ENCODE results near the gene OR5M10.
"Not testable (repeated sequence)": the region's sequence is repeated elsewhere in the genome, so short reads cannot be mapped to it uniquely, and the experiment has no call there.

OR5M10 gene

GRCh38 chr11:56577621-56578020, at the start of gene OR5M10:
Gene OR5M10 (minus strand): TSS chr11:56577721. CDS start chr11:56577721, 0 bp downstream.
- in situ Hi-C loops (cut with HindIII; ENCODE audit: low sequenced_read_pairs) = no loop called here

GRCh38 chr11:56625946-56626345, 48.4 kb upstream of the OR5M10 start:
- in situ Hi-C loops (cut with HindIII; ENCODE audit: low sequenced_read_pairs) = no loop called here

GRCh38 chr11:56624661-56625110, 47.2 kb upstream of the OR5M10 start:
- in situ Hi-C loops (cut with HindIII; ENCODE audit: low sequenced_read_pairs) = no loop called here

- in situ Hi-C loops (cut with HindIII; ENCODE audit: low sequenced_read_pairs) = no loop called here
These were observed 33.7 kb upstream of the OR5M10 start for GRCh38 chr11:56611174-56611573.

- in situ Hi-C loops (cut with HindIII; ENCODE audit: low sequenced_read_pairs) = not testable (repeated sequence)
These were observed 14.7 kb upstream of the OR5M10 start for GRCh38 chr11:56592088-56592717.

- in situ Hi-C loops (cut with HindIII; ENCODE audit: low sequenced_read_pairs) = no loop called here
These were observed 18.9 kb downstream of the OR5M10 start for GRCh38 chr11:56558574-56558973.

GRCh38 chr11:56554691-56555090, 22.8 kb downstream of the OR5M10 start:
- in situ Hi-C loops (cut with HindIII; ENCODE audit: low sequenced_read_pairs) = not testable (repeated sequence)

GRCh38 chr11:56545531-56545930, 32.0 kb downstream of the OR5M10 start:
- in situ Hi-C loops (cut with HindIII; ENCODE audit: low sequenced_read_pairs) = no loop called here

- in situ Hi-C loops (cut with HindIII; ENCODE audit: low sequenced_read_pairs) = no loop called here
These were observed 33.8 kb downstream of the OR5M10 start for GRCh38 chr11:56543739-56544138.

GRCh38 chr11:56543157-56543556, 34.4 kb downstream of the OR5M10 start, which contains the start of gene OR5M11:
Gene OR5M11 (minus strand): TSS chr11:56543257. CDS start chr11:56543257, 0 bp downstream.
- in situ Hi-C loops (cut with HindIII; ENCODE audit: low sequenced_read_pairs) = no loop called here

- in situ Hi-C loops (cut with HindIII; ENCODE audit: low sequenced_read_pairs) = no loop called here
These were observed 44.3 kb downstream of the OR5M10 start for GRCh38 chr11:56533054-56533740.

GRCh38 chr11:56531856-56532255, 45.7 kb downstream of the OR5M10 start:
- in situ Hi-C loops (cut with HindIII; ENCODE audit: low sequenced_read_pairs) = no loop called here

Data from DLD1 (cell line).